HepG2 (cell line): Measurements from ENCODE around the gene NDUFV1. TPM values are rescaled to one million over a fixed set of nuclear protein-coding genes. Genes with fewer than 3 reads are reported as not detected.

ENCODE experiments used
- KAT2B ChIP-seq: fragments of 150-350 bp; IDR thresholded peaks from 2 replicates; pipeline ENCODE4 v1.6.1; 2014; ENCODE audit warnings: low read depth, low read length, borderline replicate concordance
- POLR2A ChIP-seq, 2 experiments: IDR thresholded peaks; 2 replicates each; pipeline ENCODE4 v1.6.1; 2011; ENCODE audit warnings: low read depth in 2 of 2, low read length in 2 of 2, mild to moderate bottlenecking in 1 of 2, moderate library complexity in 1 of 2; ENCODE audit not compliant: insufficient read depth in 1 of 2
- SAP130 ChIP-seq: IDR thresholded peaks from 2 replicates; pipeline ENCODE4 v1.6.1; 2016; ENCODE audit warnings: low read depth
- polyA plus RNA-seq, 8 experiments: library from polyadenylated mRNA; depleted of rRNA in 3 of 8; stranded (reverse) in 7 of 8; unstranded in 1 of 8; fragments of >200 nt; fragmentation: Illumina TruSeq in 4 of 8; extraction: Trizol in 4 of 8; gene quantifications; 2 replicates each; pipeline versions ENCODE4 v1.2.1 to v1.2.3, GENCODE V29; 2011 to 2016; ENCODE audit warnings: low read depth in 4 of 8, missing spikeins in 1 of 8, mixed read lengths in 1 of 8; ENCODE audit not compliant: insufficient read depth in 1 of 8
- total RNA-seq, 5 experiments: library from RNA; depleted of rRNA; stranded (reverse); fragments of >200 nt; fragmentation: Illumina TruSeq; extraction: Trizol; gene quantifications; 2 replicates each; pipeline ENCODE4 v1.2.3, GENCODE V29; 2016; ENCODE audit warnings: low read depth in 1 of 5
- TF ChIP-seq, protein P1 (sequence below): sonication (generic); formaldehyde crosslinking; IDR thresholded peaks from 2 replicates; pipeline ENCODE4 v1.5.0; 2020; ENCODE audit warnings: mild to moderate bottlenecking, missing genetic modification reagents, borderline replicate concordance
- TF ChIP-seq, protein P2 (sequence below): sonication (generic); formaldehyde crosslinking; conservative IDR thresholded peaks from 2 replicates; pipeline ENCODE4 v1.4.0; 2020; ENCODE audit warnings: mild to moderate bottlenecking, missing genetic modification reagents, moderate library complexity
- TF ChIP-seq, protein P3 (sequence below): IDR thresholded peaks from 2 replicates; pipeline ENCODE4 v1.4.0; 2020; ENCODE audit warnings: mild to moderate bottlenecking, missing genetic modification reagents
- TF ChIP-seq, protein P4 (sequence below): sonication (generic); formaldehyde crosslinking; IDR thresholded peaks from 2 replicates; pipeline ENCODE4 v1.4.0; 2020; ENCODE audit warnings: missing genetic modification reagents, mild to moderate bottlenecking, borderline replicate concordance
- TF ChIP-seq, protein P5 (sequence below): sonication (generic); formaldehyde crosslinking; IDR thresholded peaks from 2 replicates; pipeline ENCODE4 v1.5.1; 2020; ENCODE audit warnings: mild to moderate bottlenecking, missing genetic modification reagents, moderate library complexity

The NDUFV1 gene
- total and polyA plus RNA-seq, 2 of the 13 experiments (the other 11 are each of a cell fraction or from before 2014, with no cell fraction given) = 88.9 to 137 TPM

DNA sequence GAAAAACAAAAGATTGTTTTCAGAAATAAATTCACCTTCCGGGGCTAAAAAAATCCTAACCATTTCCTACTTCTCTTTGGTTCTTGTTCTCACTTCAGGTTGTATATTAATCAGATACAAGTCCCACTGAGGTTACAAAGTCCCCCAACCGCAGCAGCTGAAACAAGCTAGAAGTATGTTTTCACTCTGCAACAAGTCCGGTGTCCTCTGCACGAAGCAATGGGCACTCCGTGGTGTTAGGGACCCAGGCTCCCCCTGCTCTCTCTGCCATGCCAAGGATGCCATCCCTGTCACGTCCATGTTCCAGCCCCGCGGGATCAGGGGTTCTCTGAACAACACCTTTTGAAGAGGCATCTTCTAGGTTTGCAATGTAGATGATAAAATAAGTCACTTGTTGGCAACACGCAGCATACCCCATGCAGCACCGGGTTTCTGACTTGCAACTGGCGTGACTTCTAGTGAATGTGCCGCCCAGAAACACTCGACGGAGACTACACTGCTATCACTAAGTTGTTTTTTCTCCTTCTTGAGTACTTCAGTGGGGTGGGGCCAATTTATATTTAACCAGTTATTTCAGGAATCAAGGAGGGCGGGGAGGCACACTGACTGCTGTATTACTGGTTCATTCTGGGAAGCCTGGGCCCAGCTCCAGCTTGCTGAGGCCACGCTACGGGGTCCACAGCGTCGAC is 48.5 kb upstream of the NDUFV1 start (continued):
- TF ChIP-seq, protein P1, sequence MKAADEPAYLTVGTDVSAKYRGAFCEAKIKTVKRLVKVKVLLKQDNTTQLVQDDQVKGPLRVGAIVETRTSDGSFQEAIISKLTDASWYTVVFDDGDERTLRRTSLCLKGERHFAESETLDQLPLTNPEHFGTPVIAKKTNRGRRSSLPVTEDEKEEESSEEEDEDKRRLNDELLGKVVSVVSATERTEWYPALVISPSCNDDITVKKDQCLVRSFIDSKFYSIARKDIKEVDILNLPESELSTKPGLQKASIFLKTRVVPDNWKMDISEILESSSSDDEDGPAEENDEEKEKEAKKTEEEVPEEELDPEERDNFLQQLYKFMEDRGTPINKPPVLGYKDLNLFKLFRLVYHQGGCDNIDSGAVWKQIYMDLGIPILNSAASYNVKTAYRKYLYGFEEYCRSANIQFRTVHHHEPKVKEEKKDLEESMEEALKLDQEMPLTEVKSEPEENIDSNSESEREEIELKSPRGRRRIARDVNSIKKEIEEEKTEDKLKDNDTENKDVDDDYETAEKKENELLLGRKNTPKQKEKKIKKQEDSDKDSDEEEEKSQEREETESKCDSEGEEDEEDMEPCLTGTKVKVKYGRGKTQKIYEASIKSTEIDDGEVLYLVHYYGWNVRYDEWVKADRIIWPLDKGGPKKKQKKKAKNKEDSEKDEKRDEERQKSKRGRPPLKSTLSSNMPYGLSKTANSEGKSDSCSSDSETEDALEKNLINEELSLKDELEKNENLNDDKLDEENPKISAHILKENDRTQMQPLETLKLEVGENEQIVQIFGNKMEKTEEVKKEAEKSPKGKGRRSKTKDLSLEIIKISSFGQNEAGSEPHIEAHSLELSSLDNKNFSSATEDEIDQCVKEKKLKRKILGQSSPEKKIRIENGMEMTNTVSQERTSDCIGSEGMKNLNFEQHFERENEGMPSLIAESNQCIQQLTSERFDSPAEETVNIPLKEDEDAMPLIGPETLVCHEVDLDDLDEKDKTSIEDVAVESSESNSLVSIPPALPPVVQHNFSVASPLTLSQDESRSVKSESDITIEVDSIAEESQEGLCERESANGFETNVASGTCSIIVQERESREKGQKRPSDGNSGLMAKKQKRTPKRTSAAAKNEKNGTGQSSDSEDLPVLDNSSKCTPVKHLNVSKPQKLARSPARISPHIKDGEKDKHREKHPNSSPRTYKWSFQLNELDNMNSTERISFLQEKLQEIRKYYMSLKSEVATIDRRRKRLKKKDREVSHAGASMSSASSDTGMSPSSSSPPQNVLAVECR (CRISPR knock-in tag) = peak; percentile 18; the same call in 1 of the 2 replicates
- TF ChIP-seq SAP130 (CRISPR knock-in tag) (0 out of 2 replicates have a peak, but pooled peaks have one; percentile 17), KAT2B (no peak), POLR2A (IDR thresholded peaks at IDR 0.05; ENCODE audit: insufficient read depth in 1 of 2, low read depth in 2 of 2, low read length in 2 of 2) (peak in 1 of 2 experiments; percentile 31; a peak in 1 of 4 replicates)
- TF ChIP-seq, protein P2, sequence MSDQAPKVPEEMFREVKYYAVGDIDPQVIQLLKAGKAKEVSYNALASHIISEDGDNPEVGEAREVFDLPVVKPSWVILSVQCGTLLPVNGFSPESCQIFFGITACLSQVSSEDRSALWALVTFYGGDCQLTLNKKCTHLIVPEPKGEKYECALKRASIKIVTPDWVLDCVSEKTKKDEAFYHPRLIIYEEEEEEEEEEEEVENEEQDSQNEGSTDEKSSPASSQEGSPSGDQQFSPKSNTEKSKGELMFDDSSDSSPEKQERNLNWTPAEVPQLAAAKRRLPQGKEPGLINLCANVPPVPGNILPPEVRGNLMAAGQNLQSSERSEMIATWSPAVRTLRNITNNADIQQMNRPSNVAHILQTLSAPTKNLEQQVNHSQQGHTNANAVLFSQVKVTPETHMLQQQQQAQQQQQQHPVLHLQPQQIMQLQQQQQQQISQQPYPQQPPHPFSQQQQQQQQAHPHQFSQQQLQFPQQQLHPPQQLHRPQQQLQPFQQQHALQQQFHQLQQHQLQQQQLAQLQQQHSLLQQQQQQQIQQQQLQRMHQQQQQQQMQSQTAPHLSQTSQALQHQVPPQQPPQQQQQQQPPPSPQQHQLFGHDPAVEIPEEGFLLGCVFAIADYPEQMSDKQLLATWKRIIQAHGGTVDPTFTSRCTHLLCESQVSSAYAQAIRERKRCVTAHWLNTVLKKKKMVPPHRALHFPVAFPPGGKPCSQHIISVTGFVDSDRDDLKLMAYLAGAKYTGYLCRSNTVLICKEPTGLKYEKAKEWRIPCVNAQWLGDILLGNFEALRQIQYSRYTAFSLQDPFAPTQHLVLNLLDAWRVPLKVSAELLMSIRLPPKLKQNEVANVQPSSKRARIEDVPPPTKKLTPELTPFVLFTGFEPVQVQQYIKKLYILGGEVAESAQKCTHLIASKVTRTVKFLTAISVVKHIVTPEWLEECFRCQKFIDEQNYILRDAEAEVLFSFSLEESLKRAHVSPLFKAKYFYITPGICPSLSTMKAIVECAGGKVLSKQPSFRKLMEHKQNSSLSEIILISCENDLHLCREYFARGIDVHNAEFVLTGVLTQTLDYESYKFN (CRISPR knock-in tag) = peak; percentile 68
- TF ChIP-seq, protein P3, sequence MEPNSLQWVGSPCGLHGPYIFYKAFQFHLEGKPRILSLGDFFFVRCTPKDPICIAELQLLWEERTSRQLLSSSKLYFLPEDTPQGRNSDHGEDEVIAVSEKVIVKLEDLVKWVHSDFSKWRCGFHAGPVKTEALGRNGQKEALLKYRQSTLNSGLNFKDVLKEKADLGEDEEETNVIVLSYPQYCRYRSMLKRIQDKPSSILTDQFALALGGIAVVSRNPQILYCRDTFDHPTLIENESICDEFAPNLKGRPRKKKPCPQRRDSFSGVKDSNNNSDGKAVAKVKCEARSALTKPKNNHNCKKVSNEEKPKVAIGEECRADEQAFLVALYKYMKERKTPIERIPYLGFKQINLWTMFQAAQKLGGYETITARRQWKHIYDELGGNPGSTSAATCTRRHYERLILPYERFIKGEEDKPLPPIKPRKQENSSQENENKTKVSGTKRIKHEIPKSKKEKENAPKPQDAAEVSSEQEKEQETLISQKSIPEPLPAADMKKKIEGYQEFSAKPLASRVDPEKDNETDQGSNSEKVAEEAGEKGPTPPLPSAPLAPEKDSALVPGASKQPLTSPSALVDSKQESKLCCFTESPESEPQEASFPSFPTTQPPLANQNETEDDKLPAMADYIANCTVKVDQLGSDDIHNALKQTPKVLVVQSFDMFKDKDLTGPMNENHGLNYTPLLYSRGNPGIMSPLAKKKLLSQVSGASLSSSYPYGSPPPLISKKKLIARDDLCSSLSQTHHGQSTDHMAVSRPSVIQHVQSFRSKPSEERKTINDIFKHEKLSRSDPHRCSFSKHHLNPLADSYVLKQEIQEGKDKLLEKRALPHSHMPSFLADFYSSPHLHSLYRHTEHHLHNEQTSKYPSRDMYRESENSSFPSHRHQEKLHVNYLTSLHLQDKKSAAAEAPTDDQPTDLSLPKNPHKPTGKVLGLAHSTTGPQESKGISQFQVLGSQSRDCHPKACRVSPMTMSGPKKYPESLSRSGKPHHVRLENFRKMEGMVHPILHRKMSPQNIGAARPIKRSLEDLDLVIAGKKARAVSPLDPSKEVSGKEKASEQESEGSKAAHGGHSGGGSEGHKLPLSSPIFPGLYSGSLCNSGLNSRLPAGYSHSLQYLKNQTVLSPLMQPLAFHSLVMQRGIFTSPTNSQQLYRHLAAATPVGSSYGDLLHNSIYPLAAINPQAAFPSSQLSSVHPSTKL (CRISPR knock-in tag) = no peak
- TF ChIP-seq, protein P4, sequence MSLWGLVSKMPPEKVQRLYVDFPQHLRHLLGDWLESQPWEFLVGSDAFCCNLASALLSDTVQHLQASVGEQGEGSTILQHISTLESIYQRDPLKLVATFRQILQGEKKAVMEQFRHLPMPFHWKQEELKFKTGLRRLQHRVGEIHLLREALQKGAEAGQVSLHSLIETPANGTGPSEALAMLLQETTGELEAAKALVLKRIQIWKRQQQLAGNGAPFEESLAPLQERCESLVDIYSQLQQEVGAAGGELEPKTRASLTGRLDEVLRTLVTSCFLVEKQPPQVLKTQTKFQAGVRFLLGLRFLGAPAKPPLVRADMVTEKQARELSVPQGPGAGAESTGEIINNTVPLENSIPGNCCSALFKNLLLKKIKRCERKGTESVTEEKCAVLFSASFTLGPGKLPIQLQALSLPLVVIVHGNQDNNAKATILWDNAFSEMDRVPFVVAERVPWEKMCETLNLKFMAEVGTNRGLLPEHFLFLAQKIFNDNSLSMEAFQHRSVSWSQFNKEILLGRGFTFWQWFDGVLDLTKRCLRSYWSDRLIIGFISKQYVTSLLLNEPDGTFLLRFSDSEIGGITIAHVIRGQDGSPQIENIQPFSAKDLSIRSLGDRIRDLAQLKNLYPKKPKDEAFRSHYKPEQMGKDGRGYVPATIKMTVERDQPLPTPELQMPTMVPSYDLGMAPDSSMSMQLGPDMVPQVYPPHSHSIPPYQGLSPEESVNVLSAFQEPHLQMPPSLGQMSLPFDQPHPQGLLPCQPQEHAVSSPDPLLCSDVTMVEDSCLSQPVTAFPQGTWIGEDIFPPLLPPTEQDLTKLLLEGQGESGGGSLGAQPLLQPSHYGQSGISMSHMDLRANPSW = 0 out of 2 replicates have a peak, but pooled peaks have one; percentile 34
- TF ChIP-seq, protein P5, sequence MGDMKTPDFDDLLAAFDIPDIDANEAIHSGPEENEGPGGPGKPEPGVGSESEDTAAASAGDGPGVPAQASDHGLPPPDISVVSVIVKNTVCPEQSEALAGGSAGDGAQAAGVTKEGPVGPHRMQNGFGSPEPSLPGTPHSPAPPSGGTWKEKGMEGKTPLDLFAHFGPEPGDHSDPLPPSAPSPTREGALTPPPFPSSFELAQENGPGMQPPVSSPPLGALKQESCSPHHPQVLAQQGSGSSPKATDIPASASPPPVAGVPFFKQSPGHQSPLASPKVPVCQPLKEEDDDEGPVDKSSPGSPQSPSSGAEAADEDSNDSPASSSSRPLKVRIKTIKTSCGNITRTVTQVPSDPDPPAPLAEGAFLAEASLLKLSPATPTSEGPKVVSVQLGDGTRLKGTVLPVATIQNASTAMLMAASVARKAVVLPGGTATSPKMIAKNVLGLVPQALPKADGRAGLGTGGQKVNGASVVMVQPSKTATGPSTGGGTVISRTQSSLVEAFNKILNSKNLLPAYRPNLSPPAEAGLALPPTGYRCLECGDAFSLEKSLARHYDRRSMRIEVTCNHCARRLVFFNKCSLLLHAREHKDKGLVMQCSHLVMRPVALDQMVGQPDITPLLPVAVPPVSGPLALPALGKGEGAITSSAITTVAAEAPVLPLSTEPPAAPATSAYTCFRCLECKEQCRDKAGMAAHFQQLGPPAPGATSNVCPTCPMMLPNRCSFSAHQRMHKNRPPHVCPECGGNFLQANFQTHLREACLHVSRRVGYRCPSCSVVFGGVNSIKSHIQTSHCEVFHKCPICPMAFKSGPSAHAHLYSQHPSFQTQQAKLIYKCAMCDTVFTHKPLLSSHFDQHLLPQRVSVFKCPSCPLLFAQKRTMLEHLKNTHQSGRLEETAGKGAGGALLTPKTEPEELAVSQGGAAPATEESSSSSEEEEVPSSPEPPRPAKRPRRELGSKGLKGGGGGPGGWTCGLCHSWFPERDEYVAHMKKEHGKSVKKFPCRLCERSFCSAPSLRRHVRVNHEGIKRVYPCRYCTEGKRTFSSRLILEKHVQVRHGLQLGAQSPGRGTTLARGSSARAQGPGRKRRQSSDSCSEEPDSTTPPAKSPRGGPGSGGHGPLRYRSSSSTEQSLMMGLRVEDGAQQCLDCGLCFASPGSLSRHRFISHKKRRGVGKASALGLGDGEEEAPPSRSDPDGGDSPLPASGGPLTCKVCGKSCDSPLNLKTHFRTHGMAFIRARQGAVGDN = peak; percentile 65
